ENCODE results near the gene BEST4. TPM values are rescaled to one million over a fixed set of nuclear protein-coding genes. Genes with fewer than 3 reads are reported as not detected.

The BEST4 gene
- total and polyA plus RNA-seq, 2 of the 13 experiments (the other 11 are each of a cell fraction or from before 2014, with no cell fraction given): 0.77 to 1.4 TPM

GRCh38 chr1:44775930-44776729 is 11.8 kb downstream of the BEST4 start (continued):
- TF ChIP-seq ZNF281 (CRISPR knock-in tag; IDR thresholded peaks at IDR 0.05; ENCODE audit: borderline replicate concordance): no peak
- no peak for TF ChIP-seq ISL2 (CRISPR knock-in tag; IDR thresholded peaks at IDR 0.05)
- TF ChIP-seq ZBTB46 (CRISPR knock-in tag; IDR thresholded peaks at IDR 0.05; ENCODE audit: borderline replicate concordance): 0 out of 2 replicates have a peak, but pooled peaks have one; percentile 74
- peak; percentile 19; the same call in 1 of the 2 replicates for TF ChIP-seq ZNF556 (CRISPR knock-in tag; IDR thresholded peaks at IDR 0.05; ENCODE audit: borderline replicate concordance)
- no peak for TF ChIP-seq ZNF235 (CRISPR knock-in tag; IDR thresholded peaks at IDR 0.05; ENCODE audit: borderline replicate concordance)

Data from HepG2 (cell line).